Motor neuron (in vitro differentiated cells): ENCODE measurements around the gene RNU6-1. TPM values are rescaled to one million over a fixed set of nuclear protein-coding genes. Genes with fewer than 3 reads are reported as not detected.

Experiments
- ATAC-seq, 8 experiments: fragments of 200-7000 bp; cut with Tn5 transposase; replicated peaks in 6 of 8; 2 replicates each; pipeline ENCODE4 v1.8.0; 2021; ENCODE audit warnings: mild to moderate bottlenecking in 8 of 8, moderate library complexity in 8 of 8
- H3K27ac ChIP-seq, 2 donors: fragments of 250-450 bp; sonication (Bioruptor Pico); 2 replicates each; pipeline ENCODE4 v1.9.0; 2021; ENCODE audit warnings: antibody characterized with exemption in 2 of 2, mild to moderate bottlenecking in 2 of 2, moderate library complexity in 1 of 2
- H3K4me1 ChIP-seq, 2 donors: fragments of 250-450 bp; sonication (Bioruptor Pico); replicated peaks in 1 of 2; 2 replicates each; pipeline ENCODE4 v1.6.1; 2021; ENCODE audit warnings: antibody characterized with exemption in 2 of 2, mild to moderate bottlenecking in 2 of 2, moderate library complexity in 1 of 2
- H3K4me3 ChIP-seq, 5 donors: fragments of 250-450 bp; sonication (Bioruptor Pico); 2 replicates each; pipeline ENCODE4 v1.9.0; 2021; ENCODE audit warnings: antibody characterized with exemption in 5 of 5, mild to moderate bottlenecking in 5 of 5, moderate library complexity in 4 of 5
- WGBS, 10 experiments: fragments of 450-650 bp; shearing (Covaris generic); methylation state at CpG; one replicate each; pipeline ENCODE4 v1.0.0; 2022; 5-methylcytosine and 5-hydroxymethylcytosine counted together
- in situ Hi-C, 9 experiments: fragments of 400-800 bp; cut with MboI; loops; one replicate each; pipeline ENCODE4 v1.15.0; 2021; ENCODE audit warnings: low sequenced_read_pairs in 9 of 9, low pct_unique_long_range_greater_than_20kb in 2 of 9; ENCODE audit not compliant: unreplicated experiment in 9 of 9
- total RNA-seq, 8 experiments: library from RNA; unstranded; fragments of 300-600 nt; gene quantifications; 2 replicates each; pipeline versions ENCODE4 v1.2.3 to v1.2.4, GENCODE V29; 2022

RNU6-1 gene
- total RNA-seq, 8 experiments from 2014 or later, result under 0.01 TPM; not detected in 7

- Histone ChIP-seq H3K4me3 (peak overlapping the region; percentile 13 to 47 (median 28)), H3K27ac (no peak overlapping the region), H3K4me1 (peaks cover 8 to 15% of the 10 kb centered on the region in 2 donors)
- ATAC-seq, result no peak
- WGBS, 10 experiments, result 0 to 14% (median 3%) methylated on average over 2 to 9 of the region's 46 CpGs; no CpG with 5 or more reads in 4 of the 10 experiments
- in situ Hi-C loops, result no loop called here
Measured at GRCh38 chr15:67822537-67823313, 17.1 kb downstream of the RNU6-1 start.

GRCh38 chr15:67821784-67822440 is 17.9 kb downstream of the RNU6-1 start:
- ATAC-seq, result peak in 1 of 8 experiments; percentile 18
- Histone ChIP-seq H3K4me1 (peaks cover 8 to 15% of the 10 kb centered on the region in 2 donors), H3K27ac (no peak overlapping the region), H3K4me3 (no peak overlapping the region)
- in situ Hi-C loops, result no loop called here
- 0 to 5% (median 0%) methylated on average over 2 to 19 of the region's 43 CpGs; no CpG with 5 or more reads in 4 of the 10 experiments for WGBS, 10 experiments

GRCh38 chr15:67820992-67821783 is 18.7 kb downstream of the RNU6-1 start:
- 0 to 40% (median 2%) methylated on average over 1 to 13 of the region's 39 CpGs; no CpG with 5 or more reads in 2 of the 10 experiments for WGBS, 10 experiments
- in situ Hi-C loops, result no loop called here
- Histone ChIP-seq H3K27ac (no peak overlapping the region), H3K4me3 (no peak overlapping the region), H3K4me1 (peaks cover 8 to 15% of the 10 kb centered on the region in 2 donors)
- peak; percentile 58 to 90 (median 68) for ATAC-seq

GRCh38 chr15:67820122-67820991 is 19.5 kb downstream of the RNU6-1 start:
- peaks cover 8 to 15% of the 10 kb centered on the region in 2 donors for H3K4me1 ChIP-seq
- no peak overlapping the region for H3K27ac ChIP-seq
- in situ Hi-C loops, result no loop called here
- H3K4me3 ChIP-seq, result no peak overlapping the region
- ATAC-seq, result no peak
- WGBS, 10 experiments, result 5 to 50% (median 19%) methylated on average over 2 to 27 of the region's 50 CpGs; no CpG with 5 or more reads in 1 of the 10 experiments

- in situ Hi-C loops, result no loop called here
- Histone ChIP-seq H3K4me3 (no peak overlapping the region), H3K27ac (no peak overlapping the region), H3K4me1 (peaks cover 8 to 15% of the 10 kb centered on the region in 2 donors)
- ATAC-seq, result no peak
- WGBS, 10 experiments, result 5 to 67% (median 18%) methylated on average over 4 to 11 of the region's 19 CpGs; no CpG with 5 or more reads in 4 of the 10 experiments
Measured at GRCh38 chr15:67819636-67820035, 20.2 kb downstream of the RNU6-1 start.

- 56 to 85% (median 70%) methylated on average over 1 to 2 of the region's 3 CpGs; no CpG with 5 or more reads in 6 of the 10 experiments for WGBS, 10 experiments
- no peak overlapping the region for H3K4me3 ChIP-seq
- in situ Hi-C loops, result no loop called here
Measured at GRCh38 chr15:67818464-67818863, 21.4 kb downstream of the RNU6-1 start.

GRCh38 chr15:67816668-67817067 is 23.2 kb downstream of the RNU6-1 start:
- no peak overlapping the region for H3K4me3 ChIP-seq
- ATAC-seq, result no peak
- H3K4me1 ChIP-seq, result peaks cover 4 to 6% of the 10 kb centered on the region in 2 donors
- no peak overlapping the region for H3K27ac ChIP-seq
- WGBS, 10 experiments, result 43 to 100% (median 82%) methylated on average over 2 to 3 of the region's 3 CpGs; no CpG with 5 or more reads in 1 of the 10 experiments
- in situ Hi-C loops, result no loop called here

More at GRCh38 chr15:67818464-67818863, 21.4 kb downstream of the RNU6-1 start:
- Histone ChIP-seq H3K4me1 (peaks cover 4 to 12% of the 10 kb centered on the region in 2 donors), H3K27ac (no peak overlapping the region)
- no peak for ATAC-seq

GRCh38 chr15:67815036-67815592 is 24.7 kb downstream of the RNU6-1 start:
- WGBS, 10 experiments, result 60 to 95% (median 83%) methylated on average over 1 to 5 of the region's 5 CpGs; no CpG with 5 or more reads in 5 of the 10 experiments
- no peak overlapping the region for H3K27ac ChIP-seq
- ATAC-seq, result no peak
- peaks cover 1 to 3% of the 10 kb centered on the region in 2 donors for H3K4me1 ChIP-seq
- H3K4me3 ChIP-seq, result no peak overlapping the region
- in situ Hi-C loops, result no loop called here

GRCh38 chr15:67813104-67813634 is 26.7 kb downstream of the RNU6-1 start:
- Histone ChIP-seq H3K27ac (no peak overlapping the region), H3K4me3 (no peak overlapping the region), H3K4me1 (peaks cover 0 to 3% of the 10 kb centered on the region in 2 donors)
- 20 to 80% (median 60%) methylated on average over 1 to 2 of the region's 3 CpGs; no CpG with 5 or more reads in 7 of the 10 experiments for WGBS, 10 experiments
- in situ Hi-C loops, result no loop called here
- peak in 1 of 8 experiments; percentile 25 for ATAC-seq

GRCh38 chr15:67812241-67812644 is 27.6 kb downstream of the RNU6-1 start:
- no peak overlapping the region for H3K4me3 ChIP-seq
- ATAC-seq, result peak in 5 of 8 experiments; percentile 41 to 66 (median 57)
- no peak overlapping the region for H3K27ac ChIP-seq
- WGBS, 10 experiments, result 40 to 67% (median 49%) methylated on average over 1 to 6 of the region's 11 CpGs; no CpG with 5 or more reads in 4 of the 10 experiments
- peaks cover 0 to 3% of the 10 kb centered on the region in 2 donors for H3K4me1 ChIP-seq
- in situ Hi-C loops, result no loop called here

- in situ Hi-C loops, result no loop called here
- Histone ChIP-seq H3K4me1 (peaks cover 8 to 13% of the 10 kb centered on the region in 2 donors), H3K27ac (no peak overlapping the region), H3K4me3 (no peak overlapping the region)
- no peak for ATAC-seq
- WGBS, 10 experiments, result 33 to 93% methylated on average over 3 of the region's 6 CpGs; no CpG with 5 or more reads in 8 of the 10 experiments
Measured at GRCh38 chr15:67809866-67810265, 30.0 kb downstream of the RNU6-1 start.
